BLaER1 treated with 17β-estradiol and CSF1 and Interleukin-3, amounts not matched to agents 10 nM and 100 nM (cell line): Measurements from ENCODE around the gene SHLD3.
"Not testable (repeated sequence)": the region's sequence is repeated elsewhere in the genome, so short reads cannot be mapped to it uniquely, and the experiment has no call there.

Experiments
- H3K27ac ChIP-seq, 11 experiments: shearing (Covaris generic); formaldehyde crosslinking; 2 replicates each; pipeline ENCODE4 v1.8.1; 2022
- H3K27me3 ChIP-seq, 11 experiments: shearing (Covaris generic); formaldehyde crosslinking; 2 replicates each; pipeline ENCODE4 v1.8.1; 2022
- H3K36me3 ChIP-seq, 11 experiments: shearing (Covaris generic); formaldehyde crosslinking; 2 replicates each; pipeline ENCODE4 v1.8.1; 2022
- H3K4me1 ChIP-seq, 10 experiments: shearing (Covaris generic); formaldehyde crosslinking; 2 replicates each; pipeline ENCODE4 v1.8.1; 2022
- H3K4me2 ChIP-seq, 11 experiments: shearing (Covaris generic); formaldehyde crosslinking; 2 replicates each; pipeline ENCODE4 v1.8.1; 2022
- H3K4me3 ChIP-seq, 10 experiments: shearing (Covaris generic); formaldehyde crosslinking; 2 replicates each; pipeline ENCODE4 v1.8.1; 2022
- H3K9ac ChIP-seq, 11 experiments: shearing (Covaris generic); formaldehyde crosslinking; 2 replicates each; pipeline ENCODE4 v1.8.1; 2022
- H3K9me3 ChIP-seq, 11 experiments: shearing (Covaris generic); formaldehyde crosslinking; replicated peaks in 1 of 11; 2 replicates each; pipeline ENCODE4 v1.8.1; 2022
- H4K20me1 ChIP-seq, 11 experiments: shearing (Covaris generic); formaldehyde crosslinking; 2 replicates each; pipeline ENCODE4 v1.8.1; 2022
- Cebpa-rat ChIP-seq, 11 experiments: shearing (Covaris generic); IDR thresholded peaks; 2 replicates each; pipeline ENCODE4 v1.8.1; 2022

The SHLD3 gene

DNA sequence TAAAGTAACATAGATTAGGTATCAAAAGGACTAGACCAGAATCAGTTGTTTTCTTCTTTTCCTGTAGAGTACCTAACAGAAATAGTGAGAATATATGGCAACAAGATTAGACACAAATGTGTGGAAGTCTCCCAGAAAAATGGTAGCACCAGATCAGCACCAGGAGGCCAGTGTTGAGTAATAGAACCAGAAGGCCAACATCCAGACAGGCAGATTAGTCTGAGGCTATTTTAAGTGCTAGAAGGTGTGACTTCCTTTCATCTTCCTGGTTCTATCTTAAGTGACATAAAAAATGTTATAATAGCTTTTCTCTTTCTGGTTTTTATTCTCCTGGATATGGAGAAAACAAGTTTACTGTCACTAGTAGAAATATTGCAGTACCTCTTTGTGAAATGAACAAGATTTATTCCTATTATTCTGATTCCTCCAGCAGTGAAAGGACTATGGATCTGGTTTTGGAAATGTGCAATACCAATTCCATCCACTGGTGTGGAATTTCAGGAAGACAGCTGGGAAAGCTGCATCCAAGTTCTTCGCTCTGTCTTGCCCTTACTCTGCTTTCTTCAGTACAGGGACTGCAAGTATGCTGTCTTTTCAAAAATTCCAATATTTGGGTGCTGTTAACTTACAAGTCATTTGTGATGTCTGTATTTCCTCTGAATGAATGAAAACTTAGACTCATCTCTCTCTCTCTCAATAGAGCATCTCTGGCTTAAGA, 39.1 kb downstream of the SHLD3 start:
- peaks cover 0 to 71% (median 0%) of the 10 kb centered on the region in 11 experiments; a peak in 3 of 22 replicates for H4K20me1 ChIP-seq
- no peak overlapping the region for H3K4me3 ChIP-seq
- no peaks in the 10 kb centered on the region for H3K27me3 ChIP-seq
- no peak overlapping the region for H3K9ac ChIP-seq
- no peak overlapping the region for H3K27ac ChIP-seq
- TF ChIP-seq Cebpa-rat (IDR thresholded peaks at IDR 0.05) = no peak
- H3K4me1 ChIP-seq = peaks cover 0 to 4% (median 0%) of the 10 kb centered on the region in 10 experiments; a peak in 1 of 20 replicates
- H3K9me3 ChIP-seq = no peaks in the 10 kb centered on the region
- no peak overlapping the region for H3K4me2 ChIP-seq
- peaks cover 40 to 97% (median 74%) of the 10 kb centered on the region in 11 experiments; a peak in 21 of 22 replicates for H3K36me3 ChIP-seq

DNA sequence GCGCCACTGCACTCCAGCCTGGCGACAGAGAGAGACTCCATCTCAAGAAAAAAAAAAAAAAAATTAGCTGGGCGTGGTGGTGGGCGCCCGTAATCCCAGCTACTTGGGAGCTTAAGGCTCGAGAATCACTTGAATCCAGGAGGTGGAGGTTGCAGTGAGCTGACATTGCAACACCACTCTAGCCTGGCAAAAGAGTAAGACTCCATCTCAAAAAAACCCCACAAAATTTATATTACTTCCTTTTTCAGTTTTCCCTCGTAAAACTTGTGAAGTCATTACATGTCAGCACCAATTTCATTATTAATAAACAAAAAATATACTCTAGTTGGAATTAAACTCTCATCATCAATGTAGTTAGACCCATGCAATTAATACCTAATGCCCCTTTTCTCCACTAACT, 43.9 kb downstream of the SHLD3 start:
- no peaks in the 10 kb centered on the region for H3K9me3 ChIP-seq
- H3K27me3 ChIP-seq = no peaks in the 10 kb centered on the region
- H4K20me1 ChIP-seq = peaks cover 0 to 97% (median 0%) of the 10 kb centered on the region in 11 experiments; a peak in 6 of 22 replicates
- H3K4me1 ChIP-seq = peaks cover 0 to 29% (median 0%) of the 10 kb centered on the region in 10 experiments; a peak in 7 of 20 replicates
- no peak overlapping the region for H3K9ac ChIP-seq
- TF ChIP-seq Cebpa-rat (IDR thresholded peaks at IDR 0.05) = no peak
- H3K4me3 ChIP-seq = no peak overlapping the region
- peaks cover 32 to 99% (median 74%) of the 10 kb centered on the region in 11 experiments; a peak in 21 of 22 replicates for H3K36me3 ChIP-seq
- no peak overlapping the region for H3K4me2 ChIP-seq
- H3K27ac ChIP-seq = no peak overlapping the region

DNA sequence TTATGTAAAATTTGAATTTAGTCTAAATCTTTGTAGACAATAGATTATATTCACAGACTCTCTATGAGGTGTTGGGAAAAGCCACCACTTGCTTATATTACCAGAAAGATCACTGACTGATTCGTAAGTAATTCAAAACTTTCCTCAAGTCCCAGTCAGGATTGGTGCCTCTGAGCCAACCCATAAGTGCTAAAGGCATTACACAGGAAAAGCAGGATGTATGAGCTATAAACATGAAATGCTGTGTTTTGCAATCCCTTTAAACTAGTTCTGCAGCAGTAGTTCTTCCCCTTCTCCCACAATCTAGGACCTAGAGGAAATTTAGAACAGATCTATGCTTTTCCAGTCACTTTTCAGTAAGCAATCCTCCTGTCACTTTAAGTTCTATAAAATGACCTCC, 48.0 kb downstream of the SHLD3 start:
- peaks cover 0 to 70% (median 6%) of the 10 kb centered on the region in 10 experiments; a peak in 10 of 20 replicates for H3K4me1 ChIP-seq
- H3K4me3 ChIP-seq = no peak overlapping the region
- H3K9me3 ChIP-seq = no peaks in the 10 kb centered on the region
- peak overlapping the region in 3 of 11 experiments; percentile 3 to 18 (median 8); a peak in 3 of 22 replicates for H3K4me2 ChIP-seq
- no peak overlapping the region for H3K9ac ChIP-seq
- no peak for TF ChIP-seq Cebpa-rat (IDR thresholded peaks at IDR 0.05)
- no peak overlapping the region for H3K27ac ChIP-seq
- H3K27me3 ChIP-seq = no peaks in the 10 kb centered on the region
- peaks cover 48 to 100% (median 70%) of the 10 kb centered on the region in 11 experiments for H3K36me3 ChIP-seq
- peaks cover 0 to 100% (median 0%) of the 10 kb centered on the region in 11 experiments; a peak in 6 of 22 replicates for H4K20me1 ChIP-seq

GRCh38 chr5:65674749-65675148, 49.9 kb downstream of the SHLD3 start:
- no peak overlapping the region for H3K9ac ChIP-seq
- H3K4me2 ChIP-seq = no peak overlapping the region
- peaks cover 0 to 100% (median 0%) of the 10 kb centered on the region in 11 experiments; a peak in 6 of 22 replicates for H4K20me1 ChIP-seq
- H3K4me3 ChIP-seq = no peak overlapping the region
- peaks cover 0 to 69% (median 6%) of the 10 kb centered on the region in 10 experiments; a peak in 10 of 20 replicates for H3K4me1 ChIP-seq
- H3K27ac ChIP-seq = no peak overlapping the region
- no peaks in the 10 kb centered on the region for H3K27me3 ChIP-seq
- H3K36me3 ChIP-seq = peaks cover 53 to 100% (median 77%) of the 10 kb centered on the region in 11 experiments
- H3K9me3 ChIP-seq = no peaks in the 10 kb centered on the region
- TF ChIP-seq Cebpa-rat (IDR thresholded peaks at IDR 0.05) = no peak

DNA sequence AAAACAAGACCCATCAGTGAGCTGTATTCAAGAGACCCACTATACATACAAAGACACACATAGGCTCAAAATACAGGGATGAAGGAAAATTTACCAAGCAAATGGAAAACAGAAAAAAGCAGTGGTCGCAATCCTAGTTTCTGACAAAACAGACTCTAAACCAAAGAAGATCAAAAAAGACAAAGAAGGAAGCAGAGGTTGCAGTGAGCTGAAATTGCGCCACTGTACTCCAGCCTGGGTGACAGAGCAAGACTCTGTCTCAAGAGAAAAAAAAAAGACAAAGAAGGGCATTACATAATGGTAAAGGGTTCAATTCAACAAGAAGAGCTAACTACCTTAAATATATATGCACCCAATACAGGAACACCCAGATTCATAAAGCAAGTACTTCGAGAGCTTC, 51.2 kb downstream of the SHLD3 start:
- Histone ChIP-seq H4K20me1 (peaks cover 0 to 100% (median 0%) of the 10 kb centered on the region in 11 experiments; a peak in 6 of 22 replicates), H3K4me1 (peaks cover 0 to 64% (median 6%) of the 10 kb centered on the region in 10 experiments; a peak in 10 of 20 replicates), H3K27ac (peak overlapping the region in 6 of 11 experiments; percentile 8 to 50 (median 18); a peak in 5 of 22 replicates), H3K4me2 (peak overlapping the region in 6 of 11 experiments; percentile 0 to 33 (median 22); a peak in 7 of 22 replicates), H3K36me3 (peaks cover 51 to 100% (median 73%) of the 10 kb centered on the region in 11 experiments)
- not testable (repeated sequence) for H3K9ac ChIP-seq, H3K27me3 ChIP-seq, H3K4me3 ChIP-seq, H3K9me3 ChIP-seq
- TF ChIP-seq Cebpa-rat (IDR thresholded peaks at IDR 0.05) = 0 out of 22 replicates have a peak, but pooled peaks of 1 of the 11 experiments have one; percentile 14
